IPS-18a (cell line): Measurements from ENCODE around the gene IDH2.

ENCODE experiments used
- H3K27ac ChIP-seq: one replicate; pipeline ENCODE4 v1.5.1; 2013; ENCODE audit warnings: low read length
- H3K27me3 ChIP-seq: one replicate; pipeline ENCODE4 v1.6.1; 2013; ENCODE audit warnings: mild to moderate bottlenecking, low read length; ENCODE audit not compliant: control insufficient read depth, insufficient read depth
- H3K36me3 ChIP-seq: one replicate; pipeline ENCODE4 v1.6.1; 2013; ENCODE audit warnings: low read depth, low read length; ENCODE audit not compliant: control insufficient read depth
- H3K4me1 ChIP-seq: one replicate; pipeline ENCODE4 v1.6.1; 2013; ENCODE audit warnings: low read depth, low read length; ENCODE audit not compliant: control insufficient read depth
- H3K4me3 ChIP-seq: one replicate; pipeline ENCODE4 v1.5.1; 2013; ENCODE audit warnings: low read length
- H3K9ac ChIP-seq: one replicate; pipeline ENCODE4 v1.6.1; 2013; ENCODE audit warnings: mild to moderate bottlenecking, low read length, moderate library complexity
- H3K9me3 ChIP-seq: one replicate; pipeline ENCODE4 v1.6.1; 2013; ENCODE audit warnings: low read depth, low read length; ENCODE audit not compliant: control insufficient read depth

The IDH2 gene

DNA sequence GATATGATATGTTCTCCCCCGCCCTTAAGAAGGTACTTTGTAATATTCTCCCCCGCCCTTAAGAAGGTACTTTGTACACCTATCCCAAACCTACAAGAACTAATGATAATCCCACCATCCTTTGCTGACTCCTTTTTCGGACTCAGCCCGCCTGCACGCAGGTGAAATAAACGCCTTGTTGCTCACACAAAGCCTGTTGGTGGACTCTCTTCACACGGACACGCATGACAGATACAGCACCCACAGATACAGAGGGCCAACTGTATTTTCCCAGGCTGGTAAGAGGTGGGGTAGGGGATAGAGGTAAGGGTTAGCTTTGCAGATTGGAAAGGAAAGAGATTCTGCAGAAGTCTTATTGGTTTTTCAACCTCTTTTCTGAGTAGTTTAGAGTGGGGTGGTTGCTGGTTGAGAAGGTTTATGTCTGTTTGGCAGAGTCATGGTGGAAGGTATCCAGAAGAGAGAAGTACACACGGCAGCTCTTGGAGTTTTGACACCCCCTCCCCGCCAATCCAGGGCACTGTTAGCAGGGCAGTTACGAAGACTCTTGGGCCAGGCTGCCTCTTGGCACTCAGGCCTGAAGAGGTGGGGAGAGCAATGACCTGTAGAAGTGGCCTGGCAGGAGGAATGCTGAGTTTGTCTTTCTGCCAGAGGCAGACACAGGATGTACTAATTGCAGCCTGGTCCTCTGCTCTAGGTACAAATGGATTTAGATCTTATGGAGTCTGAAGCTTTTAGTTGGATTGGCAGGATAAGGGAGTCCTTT, 36.0 kb upstream of the IDH2 start:
- Histone ChIP-seq H3K4me1 (peaks cover 1% of the 10 kb centered on the region), H3K9me3 (no peaks in the 10 kb centered on the region), H3K4me3 (no peak overlapping the region), H3K9ac (no peak overlapping the region), H3K27me3 (no peaks in the 10 kb centered on the region), H3K36me3 (no peaks in the 10 kb centered on the region), H3K27ac (no peak overlapping the region)

- Histone ChIP-seq H3K9me3 (no peaks in the 10 kb centered on the region), H3K9ac (no peak overlapping the region), H3K4me1 (no peaks in the 10 kb centered on the region), H3K27me3 (no peaks in the 10 kb centered on the region), H3K27ac (no peak overlapping the region), H3K36me3 (no peaks in the 10 kb centered on the region), H3K4me3 (no peak overlapping the region)
Observed at GRCh38 chr15:90132437-90132836, 30.2 kb upstream of the IDH2 start.

DNA sequence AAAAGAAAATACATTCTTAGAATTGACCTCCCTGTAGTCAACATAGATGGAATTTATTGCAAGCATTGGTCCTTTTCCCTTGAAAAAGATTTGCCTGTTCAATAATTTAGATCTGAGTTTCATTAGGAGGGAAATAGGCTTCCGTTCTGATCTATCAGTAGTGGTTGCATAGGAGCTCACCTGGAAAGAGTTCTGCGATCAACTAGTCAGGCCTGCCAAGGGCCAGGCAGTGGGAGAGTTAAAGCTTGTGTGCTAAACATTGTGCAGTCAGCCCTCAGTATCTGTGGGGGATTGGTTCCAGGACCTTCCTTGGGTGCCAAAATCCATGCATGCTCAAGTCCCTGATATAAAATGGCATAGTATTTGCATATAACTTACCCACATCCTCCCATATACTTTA, 29.6 kb upstream of the IDH2 start:
- no peaks in the 10 kb centered on the region for H3K36me3 ChIP-seq
- no peaks in the 10 kb centered on the region for H3K9me3 ChIP-seq
- H3K27me3 ChIP-seq, result no peaks in the 10 kb centered on the region
- H3K4me3 ChIP-seq, result no peak overlapping the region
- H3K9ac ChIP-seq, result no peak overlapping the region
- peaks cover 3% of the 10 kb centered on the region for H3K4me1 ChIP-seq
- H3K27ac ChIP-seq, result no peak overlapping the region

DNA sequence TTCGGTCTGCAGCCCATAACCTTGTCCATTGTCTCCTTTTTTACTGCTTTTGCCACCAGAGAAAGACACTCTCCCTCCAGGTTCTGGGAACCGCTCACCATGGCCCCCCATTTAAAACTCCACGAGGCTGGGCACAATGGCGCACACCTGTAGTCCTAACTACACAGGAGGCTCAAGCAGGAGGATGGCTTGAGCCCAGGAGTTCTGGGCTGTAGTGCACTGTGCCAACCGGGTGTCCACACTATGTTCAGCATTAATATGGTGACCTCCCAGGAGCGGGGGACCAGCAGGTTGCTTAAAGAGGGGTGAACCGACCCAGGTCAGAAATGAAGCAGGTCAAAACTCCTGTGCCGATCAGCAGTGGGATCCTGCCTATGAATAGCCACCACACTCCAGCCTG, 28.0 kb upstream of the IDH2 start:
- Histone ChIP-seq H3K27me3 (no peaks in the 10 kb centered on the region), H3K9ac (no peak overlapping the region), H3K9me3 (no peaks in the 10 kb centered on the region), H3K4me3 (no peak overlapping the region), H3K4me1 (peaks cover 11% of the 10 kb centered on the region), H3K36me3 (no peaks in the 10 kb centered on the region), H3K27ac (no peak overlapping the region)

- Histone ChIP-seq H3K4me3 (no peak overlapping the region), H3K27ac (no peak overlapping the region), H3K9me3 (no peaks in the 10 kb centered on the region), H3K4me1 (peaks cover 11% of the 10 kb centered on the region), H3K9ac (no peak overlapping the region), H3K36me3 (no peaks in the 10 kb centered on the region), H3K27me3 (no peaks in the 10 kb centered on the region)
Observed at GRCh38 chr15:90126596-90127435, 24.5 kb upstream of the IDH2 start.

- H3K9me3 ChIP-seq, result no peaks in the 10 kb centered on the region
- no peak overlapping the region for H3K4me3 ChIP-seq
- no peak overlapping the region for H3K27ac ChIP-seq
- H3K36me3 ChIP-seq, result no peaks in the 10 kb centered on the region
- H3K4me1 ChIP-seq, result peaks cover 11% of the 10 kb centered on the region
- no peaks in the 10 kb centered on the region for H3K27me3 ChIP-seq
- no peak overlapping the region for H3K9ac ChIP-seq
Observed at GRCh38 chr15:90126022-90126421, 23.8 kb upstream of the IDH2 start.

DNA sequence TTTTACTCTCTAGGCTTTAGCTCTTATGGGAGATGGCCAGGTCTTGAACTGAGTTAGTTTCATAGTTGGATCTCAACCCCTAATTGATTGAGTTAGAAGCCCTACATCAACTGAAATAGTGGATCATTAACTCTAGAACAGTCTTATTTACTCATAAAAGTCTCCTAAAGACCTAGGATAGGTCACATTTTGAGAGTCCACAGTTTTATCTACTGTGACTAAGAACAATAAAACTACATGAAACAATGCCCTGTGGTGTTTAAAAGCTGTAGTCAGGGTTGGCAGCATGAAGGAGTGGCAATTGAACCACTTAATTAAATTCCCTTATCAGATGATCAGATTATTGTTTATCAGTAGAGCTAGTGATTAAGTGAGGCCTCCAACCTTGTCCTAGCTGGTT, 22.2 kb upstream of the IDH2 start:
- H3K27me3 ChIP-seq, result no peaks in the 10 kb centered on the region
- H3K9ac ChIP-seq, result no peak overlapping the region
- H3K9me3 ChIP-seq, result no peaks in the 10 kb centered on the region
- H3K36me3 ChIP-seq, result no peaks in the 10 kb centered on the region
- no peak overlapping the region for H3K27ac ChIP-seq
- peaks cover 11% of the 10 kb centered on the region for H3K4me1 ChIP-seq
- no peak overlapping the region for H3K4me3 ChIP-seq

DNA sequence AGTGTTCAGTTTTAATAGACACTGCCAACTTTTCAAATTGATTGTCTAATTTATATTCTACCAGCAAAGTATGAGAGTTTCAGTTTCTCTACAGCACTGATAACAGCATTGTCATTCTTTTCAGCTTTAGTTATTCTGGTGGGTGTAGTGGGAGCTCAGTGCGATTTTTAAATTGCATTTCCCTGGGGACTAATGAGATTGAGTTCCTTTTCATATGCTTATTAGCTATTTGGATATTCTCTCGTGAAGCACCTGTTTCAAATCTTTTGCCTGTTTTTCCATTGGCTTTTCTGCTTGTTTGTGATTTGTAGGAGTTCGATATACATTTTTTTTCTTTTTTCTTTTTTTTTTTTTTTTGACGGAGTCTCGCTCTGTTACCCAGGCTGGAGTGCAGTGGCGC, 18.8 kb upstream of the IDH2 start:
- H3K4me3 ChIP-seq, result no peak overlapping the region
- no peaks in the 10 kb centered on the region for H3K36me3 ChIP-seq
- H3K27ac ChIP-seq, result no peak overlapping the region
- no peaks in the 10 kb centered on the region for H3K27me3 ChIP-seq
- no peak overlapping the region for H3K9ac ChIP-seq
- H3K9me3 ChIP-seq, result no peaks in the 10 kb centered on the region
- peaks cover 2% of the 10 kb centered on the region for H3K4me1 ChIP-seq

DNA sequence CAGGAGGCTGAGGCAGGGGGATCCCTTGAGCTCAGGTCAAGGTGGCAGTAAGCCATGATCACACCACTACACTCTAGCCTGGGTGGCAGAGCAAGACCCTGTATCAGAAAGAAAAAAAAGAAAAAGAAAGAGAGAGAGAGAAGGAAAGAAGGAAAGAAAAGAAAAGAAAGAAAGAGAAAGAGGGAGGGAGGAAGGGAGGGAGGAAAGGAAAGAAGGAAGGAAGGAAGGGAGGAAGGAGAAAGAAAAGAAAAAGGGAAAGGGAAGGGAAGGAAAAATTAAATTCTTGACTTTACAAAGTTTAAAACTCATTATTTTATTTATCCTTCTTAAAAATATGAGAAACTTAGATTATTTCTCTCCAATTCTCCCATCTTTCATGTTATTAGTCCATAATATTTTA, 17.1 kb upstream of the IDH2 start:
- Histone ChIP-seq H3K27me3 (no peaks in the 10 kb centered on the region), H3K4me3 (no peak overlapping the region)

GRCh38 chr15:90115783-90116182, 13.5 kb upstream of the IDH2 start:
- no peaks in the 10 kb centered on the region for H3K4me1 ChIP-seq
- H3K36me3 ChIP-seq, result no peaks in the 10 kb centered on the region
- H3K27ac ChIP-seq, result no peak overlapping the region
- no peak overlapping the region for H3K9ac ChIP-seq
- H3K27me3 ChIP-seq, result no peaks in the 10 kb centered on the region
- H3K9me3 ChIP-seq, result peaks cover 6% of the 10 kb centered on the region
- H3K4me3 ChIP-seq, result no peak overlapping the region

More for the DNA sequence above, 17.1 kb upstream of the IDH2 start:
- H3K27ac ChIP-seq, result no peak overlapping the region
- H3K9ac ChIP-seq, result no peak overlapping the region
- H3K9me3 ChIP-seq, result peaks cover 4% of the 10 kb centered on the region
- H3K4me1 ChIP-seq, result no peaks in the 10 kb centered on the region
- no peaks in the 10 kb centered on the region for H3K36me3 ChIP-seq

DNA sequence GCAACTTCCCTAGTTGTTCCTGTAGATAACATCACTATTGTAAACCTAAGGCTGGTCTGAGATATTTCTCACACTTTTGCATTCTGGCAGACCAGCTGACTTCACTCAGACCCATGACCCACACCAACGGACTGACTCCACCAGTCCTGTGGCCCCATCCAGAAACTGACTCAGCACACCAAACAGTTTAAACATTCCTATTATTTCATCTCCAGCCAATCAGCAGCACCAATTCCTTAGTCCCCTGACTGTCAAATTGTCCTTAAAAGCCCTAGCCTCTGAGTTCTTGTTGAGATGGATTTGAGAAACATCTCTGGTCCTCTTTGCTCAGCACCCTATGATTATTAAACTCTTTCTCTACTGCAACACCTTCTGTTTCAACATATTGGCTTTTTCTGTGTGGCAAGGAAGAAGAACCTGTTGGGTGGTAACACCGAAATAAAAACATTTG, 12.2 kb upstream of the IDH2 start:
- H3K4me3 ChIP-seq, result no peak overlapping the region
- peaks cover 6% of the 10 kb centered on the region for H3K9me3 ChIP-seq
- no peak overlapping the region for H3K9ac ChIP-seq
- H3K27ac ChIP-seq, result no peak overlapping the region
- no peaks in the 10 kb centered on the region for H3K36me3 ChIP-seq
- H3K27me3 ChIP-seq, result no peaks in the 10 kb centered on the region
- H3K4me1 ChIP-seq, result no peaks in the 10 kb centered on the region
